Brain microvascular endothelial cell (primary cell): Measurements from ENCODE around the gene ANKRD23.
"Not testable (repeated sequence)": the region's sequence is repeated elsewhere in the genome, so short reads cannot be mapped to it uniquely, and the experiment has no call there.

Experiments used
- DNase-seq: peaks from one replicate; pipeline ENCODE4 v3.0.0-alpha.2; 2020
- H3K27ac ChIP-seq: fragments of 250-450 bp; sonication (Bioruptor Pico); 2 replicates; pipeline ENCODE4 v1.5.1; 2020; ENCODE audit warnings: mild to moderate bottlenecking, moderate library complexity
- H3K27me3 ChIP-seq: fragments of 250-450 bp; sonication (Bioruptor Pico); replicated peaks from 2 replicates; pipeline ENCODE4 v1.5.1; 2020; ENCODE audit warnings: mild to moderate bottlenecking
- H3K36me3 ChIP-seq: fragments of 250-450 bp; sonication (Bioruptor Pico); replicated peaks from 2 replicates; pipeline ENCODE4 v1.5.1; 2020; ENCODE audit warnings: mild to moderate bottlenecking
- H3K4me3 ChIP-seq: 2 replicates; pipeline ENCODE4 v1.5.1; 2011; ENCODE audit warnings: low read depth, mild to moderate bottlenecking, control low read depth, low read length, moderate library complexity
- CTCF ChIP-seq: IDR thresholded peaks from 2 replicates; pipeline ENCODE4 v1.5.1; 2011; ENCODE audit warnings: low read depth, mild to moderate bottlenecking, moderate library complexity, low read length, control low read depth, inconsistent platforms; ENCODE audit errors: missing control alignments
- in situ Hi-C: cut with HindIII; loops from 2 replicates; pipeline ENCODE4 v1.10.0; 2017; ENCODE audit warnings: low sequenced_read_pairs, low pct_ligation_motif_present

The ANKRD23 gene

DNA sequence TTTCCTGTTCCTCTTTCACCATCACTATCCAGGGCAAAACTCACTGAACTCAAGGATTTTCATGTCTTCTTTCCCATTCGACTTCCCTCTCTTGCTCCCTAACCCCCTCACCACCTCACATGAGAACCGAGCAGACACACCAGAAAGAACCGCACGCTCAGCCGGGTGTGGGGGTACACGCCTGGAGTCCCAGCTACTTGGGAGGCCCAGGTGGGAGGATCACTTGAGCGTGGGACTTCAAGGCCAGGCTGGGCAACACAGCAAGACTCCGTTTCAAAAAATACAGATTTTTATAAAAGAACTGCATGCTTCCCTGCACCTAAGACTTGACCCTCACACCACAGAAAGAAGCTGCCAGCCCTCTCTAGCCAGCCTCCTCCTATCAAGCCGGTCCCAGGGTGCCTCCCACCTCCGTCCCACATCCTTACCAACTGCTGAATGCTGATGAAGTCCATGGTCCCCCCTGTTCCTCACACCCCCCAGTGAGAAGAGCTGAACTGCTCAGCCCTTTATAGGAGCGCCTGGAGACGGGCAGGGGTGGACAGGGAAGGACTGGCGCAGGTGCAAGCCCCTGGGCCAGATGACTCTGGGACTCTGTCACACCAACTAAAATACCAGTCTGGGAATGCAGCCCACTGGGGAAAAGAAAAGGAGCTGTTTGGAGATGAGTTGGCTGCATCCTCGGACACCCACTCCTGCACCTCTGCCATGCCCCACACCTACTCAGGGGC lies at the start of gene ANKRD23:
Gene ANKRD23 (minus strand): TSS at position 484 of the 731 bp plus-strand sequence. CDS start 29 bp downstream, at position 455.
- DNase-seq = no peak
- no peak within 1 kb of the TSS for H3K27ac ChIP-seq
- TF ChIP-seq CTCF = no peak
- no peaks in the 10 kb centered on the region for H3K27me3 ChIP-seq
- no peaks in the 10 kb centered on the region for H3K36me3 ChIP-seq
- in situ Hi-C loops = no loop called here
- H3K4me3 ChIP-seq = no peak within 1 kb of the TSS

DNA sequence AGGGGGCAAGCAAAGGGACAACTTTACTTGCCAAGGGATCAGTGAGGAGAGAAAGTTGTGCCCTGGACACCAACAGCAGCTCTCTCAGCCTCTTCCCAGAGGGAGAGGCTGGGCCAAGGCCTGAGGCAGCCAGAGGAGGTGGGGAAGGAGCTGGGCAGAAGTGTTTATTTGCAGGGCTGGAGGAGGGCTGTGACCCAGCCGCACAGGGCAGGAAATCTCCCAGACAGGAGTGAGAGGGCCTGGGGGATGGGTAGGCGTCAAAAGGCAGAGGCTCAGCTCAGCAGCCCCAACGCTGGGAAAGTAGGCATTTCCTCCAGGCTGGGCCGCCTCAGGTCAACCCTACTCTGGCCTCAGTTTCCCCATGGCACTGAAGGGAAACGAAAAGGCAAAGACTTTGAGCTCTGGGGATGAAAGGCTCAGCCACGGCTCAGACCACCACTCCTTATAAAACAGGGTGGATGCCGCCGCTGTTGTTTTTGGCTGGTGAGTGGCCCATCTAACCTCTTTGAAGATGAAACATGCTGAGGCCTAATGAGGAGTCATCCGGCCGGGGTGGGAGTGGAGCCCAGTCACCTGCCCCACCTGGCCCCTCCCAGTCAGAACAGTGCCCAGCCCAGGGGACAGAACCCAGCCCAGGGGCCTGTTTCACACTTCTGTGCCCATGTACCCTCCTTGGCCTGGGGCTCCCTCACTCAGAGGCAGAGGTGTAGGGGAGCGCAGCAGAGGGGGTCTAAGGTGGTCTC lies 47.9 kb upstream of the ANKRD23 start:
- no peak for TF ChIP-seq CTCF
- no peaks in the 10 kb centered on the region for H3K27me3 ChIP-seq
- in situ Hi-C loops = no loop called here
- H3K27ac ChIP-seq = no peak overlapping the region
- DNase-seq = no peak
- H3K36me3 ChIP-seq = no peaks in the 10 kb centered on the region
- no peak overlapping the region for H3K4me3 ChIP-seq

- Histone ChIP-seq H3K27ac (no peak overlapping the region), H3K36me3 (no peaks in the 10 kb centered on the region), H3K27me3 (no peaks in the 10 kb centered on the region), H3K4me3 (no peak overlapping the region)
- no peak for DNase-seq
- in situ Hi-C loops = no loop called here
- TF ChIP-seq CTCF = no peak
Measured at GRCh38 chr2:96890726-96891385, 47.0 kb upstream of the ANKRD23 start.

DNA sequence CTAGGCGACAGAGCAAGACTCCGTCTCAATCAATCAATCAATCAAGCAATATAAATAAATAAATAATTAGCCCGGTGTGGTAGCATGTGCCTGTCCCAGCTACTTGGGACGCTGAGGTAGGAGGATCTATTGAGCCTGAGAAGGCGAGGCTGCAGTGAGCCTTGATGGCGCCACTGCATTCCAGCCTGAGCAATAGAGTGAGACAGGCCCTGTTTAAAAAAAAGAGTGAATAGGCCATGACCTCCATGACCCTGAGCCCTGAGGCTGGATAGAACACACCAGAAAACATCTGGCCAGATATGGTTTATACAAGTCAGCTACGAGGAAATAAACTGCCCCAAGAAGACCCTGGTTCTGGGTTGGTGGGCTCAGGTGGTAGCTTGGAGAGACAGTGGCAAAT lies 46.4 kb upstream of the ANKRD23 start:
- no peak overlapping the region for H3K4me3 ChIP-seq
- DNase-seq = no peak
- no peaks in the 10 kb centered on the region for H3K36me3 ChIP-seq
- TF ChIP-seq CTCF = no peak
- in situ Hi-C loops = no loop called here
- no peak overlapping the region for H3K27ac ChIP-seq
- H3K27me3 ChIP-seq = no peaks in the 10 kb centered on the region

DNA sequence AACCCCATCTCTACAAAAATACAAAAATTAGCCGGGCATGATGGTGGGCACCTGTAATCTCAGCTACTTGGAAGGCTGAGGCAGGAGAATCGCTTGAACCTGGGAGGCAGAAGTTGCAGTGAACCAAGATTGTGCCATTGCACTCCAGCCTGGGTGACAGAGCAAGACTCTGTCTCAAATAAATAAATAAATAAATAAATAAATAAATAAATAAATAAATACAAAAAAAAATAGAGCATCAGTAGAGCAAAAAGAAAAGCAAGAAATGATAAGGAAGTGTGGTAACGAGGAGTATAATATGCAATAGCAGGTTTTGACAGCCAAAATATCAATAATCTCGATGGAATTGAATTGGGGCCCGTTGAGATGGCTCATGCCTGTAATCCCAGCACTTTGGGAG lies 45.7 kb upstream of the ANKRD23 start:
- H3K27ac ChIP-seq, H3K4me3 ChIP-seq, in situ Hi-C loops, DNase-seq, H3K36me3 ChIP-seq, H3K27me3 ChIP-seq: not testable (repeated sequence)
